Epithelial cell of prostate (primary cell): Measurements from ENCODE around the gene FXYD6.

Experiments used
- DNase-seq: peaks from one replicate; pipeline ENCODE4 v3.0.0-alpha.2; 2011; ENCODE audit warnings: low read depth, low spot score
- H3K27ac ChIP-seq: fragments of 450-650 bp; 2 replicates; pipeline ENCODE4 v1.5.1; 2017; ENCODE audit warnings: mild to moderate bottlenecking

The FXYD6 gene

GRCh38 chr11:117910941-117911655, 34.6 kb upstream of the FXYD6 start:
- H3K27ac ChIP-seq, result no peak overlapping the region
- no peak for DNase-seq

GRCh38 chr11:117910525-117910924, 34.1 kb upstream of the FXYD6 start:
- DNase-seq, result no peak
- H3K27ac ChIP-seq, result no peak overlapping the region

GRCh38 chr11:117909611-117910382, 33.3 kb upstream of the FXYD6 start:
- DNase-seq, result no peak
- H3K27ac ChIP-seq, result no peak overlapping the region

GRCh38 chr11:117908959-117909610, 32.6 kb upstream of the FXYD6 start:
- DNase-seq, result no peak
- H3K27ac ChIP-seq, result no peak overlapping the region

GRCh38 chr11:117908109-117908895, 31.8 kb upstream of the FXYD6 start:
- H3K27ac ChIP-seq, result no peak overlapping the region
- DNase-seq, result no peak

GRCh38 chr11:117907276-117908108, 31.0 kb upstream of the FXYD6 start:
- peak overlapping the region; percentile 36 for H3K27ac ChIP-seq
- peak; percentile 83 for DNase-seq

GRCh38 chr11:117906710-117907109, 30.3 kb upstream of the FXYD6 start:
- no peak overlapping the region for H3K27ac ChIP-seq
- DNase-seq, result no peak

- DNase-seq, result no peak
- no peak overlapping the region for H3K27ac ChIP-seq
Observed at GRCh38 chr11:117906126-117906525, 29.7 kb upstream of the FXYD6 start.

GRCh38 chr11:117905524-117905923, 29.1 kb upstream of the FXYD6 start:
- no peak for DNase-seq
- no peak overlapping the region for H3K27ac ChIP-seq

- DNase-seq, result no peak
- H3K27ac ChIP-seq, result no peak overlapping the region
Observed at GRCh38 chr11:117903505-117904382, 27.3 kb upstream of the FXYD6 start.

- no peak for DNase-seq
Observed at GRCh38 chr11:117902001-117902845, 25.8 kb upstream of the FXYD6 start.

GRCh38 chr11:117901601-117902000, 25.1 kb upstream of the FXYD6 start:
- no peak for DNase-seq
- no peak overlapping the region for H3K27ac ChIP-seq

More at GRCh38 chr11:117902001-117902845, 25.8 kb upstream of the FXYD6 start:
- H3K27ac ChIP-seq, result no peak overlapping the region

GRCh38 chr11:117900720-117901440, 24.4 kb upstream of the FXYD6 start:
- H3K27ac ChIP-seq, result no peak overlapping the region
- no peak for DNase-seq

- no peak overlapping the region for H3K27ac ChIP-seq
- DNase-seq, result no peak
Observed at GRCh38 chr11:117900121-117900648, 23.7 kb upstream of the FXYD6 start.

- DNase-seq, result no peak
- no peak overlapping the region for H3K27ac ChIP-seq
Observed at GRCh38 chr11:117898059-117898458, 21.6 kb upstream of the FXYD6 start.

GRCh38 chr11:117892651-117893050, 16.2 kb upstream of the FXYD6 start:
- DNase-seq, result no peak
- no peak overlapping the region for H3K27ac ChIP-seq

- no peak overlapping the region for H3K27ac ChIP-seq
- DNase-seq, result no peak
Observed at GRCh38 chr11:117891362-117891761, 14.9 kb upstream of the FXYD6 start.
